ENCODE data around the gene MAGI2.

DNA sequence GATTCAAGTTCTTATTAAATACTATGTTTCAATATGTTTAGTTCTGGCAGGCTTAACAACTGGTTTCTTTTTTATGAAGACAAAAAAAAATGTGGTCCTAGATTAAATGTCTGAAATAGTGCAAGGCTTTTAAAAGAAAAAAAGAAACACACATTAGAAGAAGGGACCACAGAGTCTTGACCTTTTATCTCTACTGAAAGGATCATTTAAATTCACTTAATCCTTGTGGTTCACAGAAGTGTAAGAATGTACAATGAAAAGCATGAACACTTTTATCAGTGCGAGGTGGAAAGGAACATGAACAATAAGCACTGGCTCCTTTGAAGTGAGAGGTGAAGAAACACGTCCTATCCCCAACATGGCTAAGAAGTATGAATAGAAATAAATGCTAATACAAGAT lies 765.1 kb downstream of the MAGI2 start:
- TF ChIP-seq POLR2A (IDR thresholded peaks at IDR 0.05; ENCODE audit: low read length) (no peak), GATA1 (IDR thresholded peaks at IDR 0.05; ENCODE audit: low read depth, low read length) (no peak)
